HCT116 (cell line): ENCODE data around the gene ZSWIM3. TPM values are rescaled to one million over a fixed set of nuclear protein-coding genes. Genes with fewer than 3 reads are reported as not detected.

Experiments used
- ELF1 ChIP-seq: IDR thresholded peaks from 2 replicates; pipeline ENCODE4 v1.6.1; 2012; ENCODE audit warnings: low read depth, borderline replicate concordance
- EZH2 ChIP-seq: fragments of 200-600 bp; sonication (generic); IDR thresholded peaks from 2 replicates; pipeline ENCODE4 v1.6.1; 2017; ENCODE audit warnings: antibody characterized with exemption, mixed run types
- JUND ChIP-seq: IDR thresholded peaks from 2 replicates; pipeline ENCODE4 v1.6.1; 2012
- MAX ChIP-seq: IDR thresholded peaks from 2 replicates; pipeline ENCODE4 v1.6.1; 2012
- POLR2AphosphoS5 ChIP-seq: IDR thresholded peaks from 2 replicates; pipeline ENCODE4 v1.6.1; 2011; ENCODE audit warnings: mild to moderate bottlenecking, low read depth, low read length, moderate library complexity
- RAD21 ChIP-seq: IDR thresholded peaks from 2 replicates; pipeline ENCODE4 v1.6.1; 2012; ENCODE audit warnings: low read depth, mild to moderate bottlenecking
- SRF ChIP-seq: IDR thresholded peaks from 2 replicates; pipeline ENCODE4 v1.6.1; 2012; ENCODE audit warnings: low read depth
- ZBTB33 ChIP-seq: IDR thresholded peaks from 2 replicates; pipeline ENCODE4 v1.6.1; 2011; ENCODE audit warnings: mild to moderate bottlenecking, low read length, moderate library complexity; ENCODE audit not compliant: insufficient replicate concordance; ENCODE audit errors: extremely low read depth
- total RNA-seq: library from RNA; stranded (reverse); gene quantifications from one replicate; pipeline ENCODE4 v1.2.1, GENCODE V29; 2021; ENCODE audit not compliant: unreplicated experiment
- TF ChIP-seq, protein P1 (sequence below): IDR thresholded peaks from 2 replicates; pipeline ENCODE4 v1.6.1; 2012; ENCODE audit warnings: low read depth

ZSWIM3 gene
- total RNA-seq, 1 experiment from 2014 or later, result 1.8 TPM

- TF ChIP-seq ZBTB33 (no peak), POLR2AphosphoS5 (no peak), ELF1 (no peak), EZH2 (no peak), JUND (no peak), RAD21 (no peak), SRF (no peak), MAX (no peak)
- TF ChIP-seq, protein P1, sequence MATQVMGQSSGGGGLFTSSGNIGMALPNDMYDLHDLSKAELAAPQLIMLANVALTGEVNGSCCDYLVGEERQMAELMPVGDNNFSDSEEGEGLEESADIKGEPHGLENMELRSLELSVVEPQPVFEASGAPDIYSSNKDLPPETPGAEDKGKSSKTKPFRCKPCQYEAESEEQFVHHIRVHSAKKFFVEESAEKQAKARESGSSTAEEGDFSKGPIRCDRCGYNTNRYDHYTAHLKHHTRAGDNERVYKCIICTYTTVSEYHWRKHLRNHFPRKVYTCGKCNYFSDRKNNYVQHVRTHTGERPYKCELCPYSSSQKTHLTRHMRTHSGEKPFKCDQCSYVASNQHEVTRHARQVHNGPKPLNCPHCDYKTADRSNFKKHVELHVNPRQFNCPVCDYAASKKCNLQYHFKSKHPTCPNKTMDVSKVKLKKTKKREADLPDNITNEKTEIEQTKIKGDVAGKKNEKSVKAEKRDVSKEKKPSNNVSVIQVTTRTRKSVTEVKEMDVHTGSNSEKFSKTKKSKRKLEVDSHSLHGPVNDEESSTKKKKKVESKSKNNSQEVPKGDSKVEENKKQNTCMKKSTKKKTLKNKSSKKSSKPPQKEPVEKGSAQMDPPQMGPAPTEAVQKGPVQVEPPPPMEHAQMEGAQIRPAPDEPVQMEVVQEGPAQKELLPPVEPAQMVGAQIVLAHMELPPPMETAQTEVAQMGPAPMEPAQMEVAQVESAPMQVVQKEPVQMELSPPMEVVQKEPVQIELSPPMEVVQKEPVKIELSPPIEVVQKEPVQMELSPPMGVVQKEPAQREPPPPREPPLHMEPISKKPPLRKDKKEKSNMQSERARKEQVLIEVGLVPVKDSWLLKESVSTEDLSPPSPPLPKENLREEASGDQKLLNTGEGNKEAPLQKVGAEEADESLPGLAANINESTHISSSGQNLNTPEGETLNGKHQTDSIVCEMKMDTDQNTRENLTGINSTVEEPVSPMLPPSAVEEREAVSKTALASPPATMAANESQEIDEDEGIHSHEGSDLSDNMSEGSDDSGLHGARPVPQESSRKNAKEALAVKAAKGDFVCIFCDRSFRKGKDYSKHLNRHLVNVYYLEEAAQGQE, result no peak
Observed at GRCh38 chr20:45888681-45889080, 31.3 kb downstream of the ZSWIM3 start (continued).
